SU-DHL-6 (cell line): ENCODE results near the gene IFRD2.

ENCODE experiments used
- CTCF ChIP-seq: fragments of 200-600 bp; sonication (generic); IDR thresholded peaks from one replicate; pipeline ENCODE4 v1.5.1; 2017; ENCODE audit warnings: antibody characterized with exemption, mild to moderate bottlenecking, low read length, moderate library complexity; ENCODE audit not compliant: insufficient read depth, poor library complexity, severe bottlenecking
- EZH2phosphoT487 ChIP-seq: fragments of 200-600 bp; sonication (generic), shearing (Covaris generic); conservative IDR thresholded peaks from 2 replicates; pipeline ENCODE4 v1.6.1; 2018; ENCODE audit warnings: mild to moderate bottlenecking, antibody characterized with exemption, low read length, moderate library complexity, mixed read lengths

GRCh38 chr3:50297384-50297775, 5.2 kb upstream of the IFRD2 start:
- no peak for TF ChIP-seq CTCF
- TF ChIP-seq EZH2phosphoT487 = no peak
